GM23338 (cell line): ENCODE measurements around the gene SLC16A12. TPM values are rescaled to one million over a fixed set of nuclear protein-coding genes. Genes with fewer than 3 reads are reported as not detected.

Experiments
- ATAC-seq: fragments of 200-7000 bp; cut with Tn5 transposase; 3 replicates; pipeline ENCODE4 v1.9.1; 2020
- DNase-seq: peaks from one replicate; pipeline ENCODE4 v3.0.0-alpha.2; 2015; ENCODE audit warnings: low spot score
- H2AFZ ChIP-seq: fragments of 200-600 bp; sonication (generic); 2 replicates; pipeline ENCODE4 v1.8.0; 2016; ENCODE audit warnings: antibody characterized with exemption, mild to moderate bottlenecking, moderate library complexity
- H3F3A ChIP-seq: fragments of 200-600 bp; sonication (generic); replicated peaks from 2 replicates; pipeline ENCODE4 v1.8.0; 2017; ENCODE audit warnings: antibody characterized with exemption, mixed run types, low read depth
- H3K27ac ChIP-seq: fragments of 200-600 bp; sonication (generic); 2 replicates; pipeline ENCODE4 v1.6.1; 2016; ENCODE audit warnings: low read depth
- H3K27me3 ChIP-seq: fragments of 200-600 bp; sonication (generic); 2 replicates; pipeline ENCODE4 v1.8.0; 2016; ENCODE audit warnings: mild to moderate bottlenecking, mixed run types, moderate library complexity; ENCODE audit not compliant: insufficient read depth
- H3K36me3 ChIP-seq: fragments of 200-600 bp; sonication (generic); 2 replicates; pipeline ENCODE4 v1.8.0; 2016; ENCODE audit warnings: mild to moderate bottlenecking; ENCODE audit not compliant: insufficient read depth
- H3K4me1 ChIP-seq: fragments of 200-600 bp; sonication (generic); 2 replicates; pipeline ENCODE4 v1.8.0; 2016; ENCODE audit warnings: mild to moderate bottlenecking, moderate library complexity; ENCODE audit not compliant: insufficient read depth
- H3K4me2 ChIP-seq: fragments of 200-600 bp; sonication (generic); 2 replicates; pipeline ENCODE4 v1.7.1; 2017; ENCODE audit warnings: mixed run types
- H3K4me3 ChIP-seq: fragments of 200-600 bp; sonication (generic); 2 replicates; pipeline ENCODE4 v1.6.1; 2016; ENCODE audit warnings: mixed run types
- H3K79me2 ChIP-seq: fragments of 200-600 bp; sonication (generic); replicated peaks from 2 replicates; pipeline ENCODE4 v1.8.0; 2017; ENCODE audit warnings: mild to moderate bottlenecking; ENCODE audit not compliant: insufficient read depth
- H3K9me2 ChIP-seq: fragments of 200-600 bp; sonication (generic); 2 replicates; pipeline ENCODE4 v1.8.0; 2017; ENCODE audit not compliant: insufficient read depth
- H4K20me1 ChIP-seq: fragments of 200-600 bp; sonication (generic); replicated peaks from 2 replicates; pipeline ENCODE4 v1.8.0; 2017; ENCODE audit warnings: mild to moderate bottlenecking; ENCODE audit not compliant: insufficient read depth
- H3K27ac Mint-ChIP-seq: 2 replicates; pipeline ENCODE4 v1.8.0; 2020; ENCODE audit warnings: inconsistent platforms, mild to moderate bottlenecking, moderate library complexity, mixed read lengths
- H3K27me3 Mint-ChIP-seq: 3 replicates; pipeline ENCODE4 v1.8.0; 2022; ENCODE audit warnings: low read depth, mild to moderate bottlenecking, moderate library complexity, mixed read lengths, inconsistent platforms; ENCODE audit not compliant: insufficient read depth, poor library complexity
- H3K36me3 Mint-ChIP-seq: 3 replicates; pipeline ENCODE4 v1.8.0; 2021; ENCODE audit warnings: low read depth, mild to moderate bottlenecking, inconsistent platforms, moderate library complexity, mixed read lengths
- H3K4me1 Mint-ChIP-seq: 3 replicates; pipeline ENCODE4 v1.8.0; 2020; ENCODE audit warnings: mild to moderate bottlenecking, inconsistent platforms, mixed read lengths
- H3K4me3 Mint-ChIP-seq: 3 replicates; pipeline ENCODE4 v1.8.0; 2021; ENCODE audit warnings: moderate library complexity, mild to moderate bottlenecking, inconsistent platforms, mixed read lengths
- H3K9me3 Mint-ChIP-seq: 3 replicates; pipeline ENCODE4 v1.8.0; 2020; ENCODE audit warnings: moderate library complexity, mild to moderate bottlenecking, inconsistent platforms, mixed read lengths
- CREB1 ChIP-seq: fragments of 250-450 bp; sonication (Bioruptor Pico); IDR thresholded peaks from 2 replicates; pipeline ENCODE4 v1.5.0; 2020; ENCODE audit warnings: low read depth, mild to moderate bottlenecking, moderate library complexity
- CTCF ChIP-seq, 2 experiments: fragments of 200-600 bp in 1 of 2; sonication (generic) in 1 of 2; conservative IDR thresholded peaks; 2 replicates each; pipeline versions ENCODE4 v1.5.1 to v1.6.1; 2016 to 2017; ENCODE audit warnings: antibody characterized with exemption in 2 of 2, low read depth in 2 of 2, mild to moderate bottlenecking in 2 of 2, moderate library complexity in 1 of 2
- ETS1 ChIP-seq: IDR thresholded peaks from 2 replicates; pipeline ENCODE4 v1.6.1; 2016; ENCODE audit warnings: antibody characterized with exemption
- EZH2 ChIP-seq: fragments of 200-600 bp; sonication (generic); IDR thresholded peaks from one replicate; pipeline ENCODE4 v1.8.0; 2017; ENCODE audit warnings: antibody characterized with exemption, mild to moderate bottlenecking, low read depth; ENCODE audit not compliant: unreplicated experiment
- EZH2phosphoT487 ChIP-seq: fragments of 200-600 bp; sonication (generic); IDR thresholded peaks from one replicate; pipeline ENCODE4 v1.8.1; 2018; ENCODE audit warnings: antibody characterized with exemption; ENCODE audit not compliant: unreplicated experiment
- JUNB ChIP-seq: IDR thresholded peaks from one replicate; pipeline ENCODE4 v1.6.1; 2016; ENCODE audit warnings: antibody characterized with exemption; ENCODE audit not compliant: unreplicated experiment
- NANOG ChIP-seq: IDR thresholded peaks from 2 replicates; pipeline ENCODE4 v1.6.1; 2016; ENCODE audit warnings: antibody characterized with exemption, borderline replicate concordance
- POLR2AphosphoS5 ChIP-seq: IDR thresholded peaks from 2 replicates; pipeline ENCODE4 v1.6.1; 2016; ENCODE audit warnings: antibody characterized with exemption, low read depth
- REST ChIP-seq: IDR thresholded peaks from one replicate; pipeline ENCODE4 v1.6.1; 2018; ENCODE audit warnings: antibody characterized with exemption; ENCODE audit not compliant: unreplicated experiment
- STAT1 ChIP-seq: IDR thresholded peaks from one replicate; pipeline ENCODE4 v1.6.1; 2016; ENCODE audit warnings: antibody characterized with exemption; ENCODE audit not compliant: unreplicated experiment
- ZNF114 ChIP-seq: fragments of 250-450 bp; sonication (Bioruptor Pico); IDR thresholded peaks from 2 replicates; pipeline ENCODE4 v1.5.0; 2020; ENCODE audit warnings: mild to moderate bottlenecking, moderate library complexity
- ZNF331 ChIP-seq: fragments of 250-450 bp; sonication (Bioruptor Pico); IDR thresholded peaks from 2 replicates; pipeline ENCODE4 v1.5.0; 2020; ENCODE audit warnings: low read depth, mild to moderate bottlenecking, moderate library complexity
- ZNF462 ChIP-seq: fragments of 250-450 bp; sonication (Bioruptor Pico); IDR thresholded peaks from 2 replicates; pipeline ENCODE4 v1.5.0; 2020; ENCODE audit warnings: mild to moderate bottlenecking, moderate library complexity
- polyA plus RNA-seq: library from polyadenylated mRNA; unstranded; fragments of >200 nt; fragmentation: Nextera tagmentation; extraction: Ambion mirVana; gene quantifications from 2 replicates; pipeline ENCODE4 v1.2.1, GENCODE V29; 2016
- total RNA-seq: library from RNA; depleted of rRNA; stranded (reverse); fragments of >200 nt; shearing (Covaris generic); gene quantifications from 2 replicates; pipeline ENCODE4 v1.2.3, GENCODE V29; 2014

The SLC16A12 gene
- total and polyA plus RNA-seq, 2 experiments from 2014 or later = 0.84 to 2.0 TPM

- no peak overlapping the region for H3K4me3 Mint-ChIP-seq
- no peaks in the 10 kb centered on the region for H3K9me2 ChIP-seq
- no peaks in the 10 kb centered on the region for H3K9me3 Mint-ChIP-seq
- H3K4me3 ChIP-seq = no peak overlapping the region
- ATAC-seq = no peak
- TF ChIP-seq ETS1 = no peak
- TF ChIP-seq REST = no peak
- no peak for TF ChIP-seq CTCF (conservative IDR thresholded peaks at IDR 0.05; ENCODE audit: low read depth in 2 of 2)
- no peak for TF ChIP-seq NANOG
- TF ChIP-seq EZH2phosphoT487 = no peak
- TF ChIP-seq ZNF114 (CRISPR knock-in tag) = no peak
- no peak for TF ChIP-seq ZNF462 (CRISPR knock-in tag)
- no peak for TF ChIP-seq CREB1
- TF ChIP-seq STAT1 = no peak
- TF ChIP-seq JUNB = no peak
- no peak for TF ChIP-seq ZNF331
- no peak for TF ChIP-seq POLR2AphosphoS5
- TF ChIP-seq EZH2 = no peak
- H3K4me2 ChIP-seq = no peak overlapping the region
- H3K27me3 ChIP-seq = no peaks in the 10 kb centered on the region
- H3F3A ChIP-seq = no peaks in the 10 kb centered on the region
- H3K79me2 ChIP-seq = no peaks in the 10 kb centered on the region
- H2AFZ ChIP-seq = no peak overlapping the region
- H3K4me1 ChIP-seq = peaks cover 11% of the 10 kb centered on the region
- no peaks in the 10 kb centered on the region for H3K36me3 Mint-ChIP-seq
- no peak for DNase-seq
- no peak overlapping the region for H3K27ac Mint-ChIP-seq
- no peaks in the 10 kb centered on the region for H3K27me3 Mint-ChIP-seq
- H4K20me1 ChIP-seq = no peaks in the 10 kb centered on the region
- no peak overlapping the region for H3K27ac ChIP-seq
- peaks cover 11% of the 10 kb centered on the region; the same call in 2 of the 3 replicates for H3K4me1 Mint-ChIP-seq
- H3K36me3 ChIP-seq = no peaks in the 10 kb centered on the region
These were observed 144.7 kb downstream of the SLC16A12 start for GRCh38 chr10:89390476-89391225.
